ENCODE data around the gene CBFA2T3. TPM values are rescaled to one million over a fixed set of nuclear protein-coding genes. Genes with fewer than 3 reads are reported as not detected.

CBFA2T3 gene
- total RNA-seq, 1 donor from 2014 or later, result 2.4 TPM

- H3K4me3 ChIP-seq (ENCODE audit: insufficient read depth, low read depth, low read length), result no peak overlapping the region
- no peak overlapping the region for H3K9ac ChIP-seq (ENCODE audit: low read length)
- H3K27me3 Mint-ChIP-seq (ENCODE audit: low read depth, unreplicated experiment), result peaks cover 23% of the 10 kb centered on the region
- no peaks in the 10 kb centered on the region for H3K9me3 ChIP-seq (ENCODE audit: insufficient read depth, low read depth, low read length)
- TF ChIP-seq EZH2 (IDR thresholded peaks at IDR 0.05; ENCODE audit: insufficient read depth, low read length), result peak; percentile 10
- no peak for TF ChIP-seq CTCF (IDR thresholded peaks at IDR 0.05; ENCODE audit: insufficient read depth, low read depth, low read length)
- H3K27me3 ChIP-seq (ENCODE audit: insufficient read depth, low read length), result peaks cover 7% of the 10 kb centered on the region
- H3K4me2 ChIP-seq (ENCODE audit: low read length), result no peak overlapping the region
- no peaks in the 10 kb centered on the region for H4K20me1 ChIP-seq (ENCODE audit: insufficient read depth, low read length)
- H2AFZ ChIP-seq (ENCODE audit: low read depth, low read length), result no peak overlapping the region
- H3K4me1 ChIP-seq (ENCODE audit: insufficient read depth, low read length), result no peaks in the 10 kb centered on the region
- H3K36me3 ChIP-seq (ENCODE audit: insufficient read depth, low read length), result no peaks in the 10 kb centered on the region
- no peaks in the 10 kb centered on the region for H3K36me3 Mint-ChIP-seq (ENCODE audit: low read depth, unreplicated experiment)
- DNase-seq (ENCODE audit: low read depth) (no peak), FAIRE-seq (no peak)
- H3K27ac ChIP-seq (ENCODE audit: low read depth, low read length), result no peak overlapping the region
- no peaks in the 10 kb centered on the region for H3K9me3 Mint-ChIP-seq (ENCODE audit: unreplicated experiment)
- H3K4me1 Mint-ChIP-seq (ENCODE audit: low read depth, unreplicated experiment), result no peaks in the 10 kb centered on the region
- H3K4me3 Mint-ChIP-seq (ENCODE audit: unreplicated experiment), result no peak overlapping the region
- H3K79me2 ChIP-seq (ENCODE audit: insufficient read depth, low read length), result no peaks in the 10 kb centered on the region
- H3K27ac Mint-ChIP-seq (ENCODE audit: unreplicated experiment), result no peak overlapping the region
Measured at GRCh38 chr16:88880226-88881006, 96.6 kb downstream of the CBFA2T3 start.

GRCh38 chr16:88879788-88880055 is 97.3 kb downstream of the CBFA2T3 start:
- no peaks in the 10 kb centered on the region for H3K4me1 Mint-ChIP-seq (ENCODE audit: low read depth, unreplicated experiment)
- no peak overlapping the region for H3K4me2 ChIP-seq (ENCODE audit: low read length)

More at GRCh38 chr16:88879788-88880055, 97.3 kb downstream of the CBFA2T3 start:
- Histone ChIP-seq H3K79me2 (ENCODE audit: insufficient read depth, low read length) (no peaks in the 10 kb centered on the region), H3K9me3 (ENCODE audit: insufficient read depth, low read depth, low read length) (no peaks in the 10 kb centered on the region), H3K4me3 (ENCODE audit: insufficient read depth, low read depth, low read length) (no peak overlapping the region), H4K20me1 (ENCODE audit: insufficient read depth, low read length) (no peaks in the 10 kb centered on the region), H3K4me1 (ENCODE audit: insufficient read depth, low read length) (no peaks in the 10 kb centered on the region), H3K36me3 (ENCODE audit: insufficient read depth, low read length) (no peaks in the 10 kb centered on the region), H3K27ac (ENCODE audit: low read depth, low read length) (no peak overlapping the region), H3K27me3 (ENCODE audit: insufficient read depth, low read length) (peaks cover 7% of the 10 kb centered on the region), H2AFZ (ENCODE audit: low read depth, low read length) (no peak overlapping the region), H3K9ac (ENCODE audit: low read length) (no peak overlapping the region)
- DNase-seq (ENCODE audit: low read depth) (no peak), FAIRE-seq (no peak)
- Mint-ChIP-seq H3K9me3 (ENCODE audit: unreplicated experiment) (no peaks in the 10 kb centered on the region), H3K27me3 (ENCODE audit: low read depth, unreplicated experiment) (peaks cover 30% of the 10 kb centered on the region), H3K27ac (ENCODE audit: unreplicated experiment) (no peak overlapping the region), H3K4me3 (ENCODE audit: unreplicated experiment) (no peak overlapping the region), H3K36me3 (ENCODE audit: low read depth, unreplicated experiment) (no peaks in the 10 kb centered on the region)
- TF ChIP-seq EZH2 (IDR thresholded peaks at IDR 0.05; ENCODE audit: insufficient read depth, low read length) (no peak), CTCF (IDR thresholded peaks at IDR 0.05; ENCODE audit: insufficient read depth, low read depth, low read length) (no peak)

Measured in astrocyte (in vitro differentiated cells and primary cell).